ENCODE data around the gene EEPD1.
"Not testable (repeated sequence)": the region's sequence is repeated elsewhere in the genome, so short reads cannot be mapped to it uniquely, and the experiment has no call there.

Gene EEPD1

DNA sequence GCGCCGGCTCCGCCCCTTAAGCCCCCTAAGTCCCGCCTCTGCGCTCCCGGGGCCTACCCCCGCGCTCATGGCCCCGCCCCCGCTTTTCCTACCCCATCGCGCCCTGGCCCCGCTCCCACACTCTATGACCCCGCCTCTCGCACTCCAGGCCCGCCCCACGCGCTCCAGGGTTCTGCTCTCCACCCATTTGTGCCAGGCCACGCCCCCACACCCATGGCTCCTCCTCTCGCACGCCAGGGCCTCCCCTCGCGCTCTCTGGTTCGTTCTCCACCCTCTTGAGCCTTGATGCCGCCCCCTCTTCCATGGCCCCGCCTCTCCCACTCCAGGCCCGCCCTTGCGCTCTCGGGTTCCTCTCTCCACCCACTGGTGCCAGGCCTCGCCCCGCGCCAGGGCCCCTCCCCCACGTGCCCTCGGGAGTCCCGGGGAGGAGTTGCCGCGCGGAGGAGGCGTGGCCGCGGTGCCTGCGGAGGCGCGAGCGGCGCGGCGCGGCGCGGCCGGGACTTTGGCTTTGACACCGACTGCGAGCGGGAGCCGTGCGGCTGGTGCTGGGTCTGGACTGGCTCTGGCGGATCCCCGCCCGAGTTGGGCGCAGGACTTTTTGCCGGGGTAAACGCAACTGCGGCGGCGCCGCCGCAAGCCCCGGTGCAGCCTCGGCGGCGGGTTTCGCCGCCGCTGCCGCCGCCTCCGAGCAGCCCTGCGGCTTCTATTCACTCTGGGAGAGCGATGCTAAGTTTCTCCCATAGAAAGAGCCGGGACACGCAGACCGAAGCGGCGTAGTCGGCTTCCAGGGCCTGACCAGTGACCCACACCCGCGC lies at the start of gene EEPD1:
Gene EEPD1 (plus strand): TSS at position 499 of the 815 bp plus-strand sequence. CDS start 1,071 bp downstream, outside the sequence.
- no peaks in the 10 kb centered on the region for H3K9me3 Mint-ChIP-seq (ENCODE audit: low read depth)
- H3K27me3 Mint-ChIP-seq, result no peaks in the 10 kb centered on the region
- H3K4me1 Mint-ChIP-seq (ENCODE audit: low read depth), result peaks cover 27% of the 10 kb centered on the region
- peak within 1 kb of the TSS; percentile 54 for H3K27ac Mint-ChIP-seq
- no peaks in the 10 kb centered on the region for H3K36me3 Mint-ChIP-seq
- H3K4me3 Mint-ChIP-seq, result peak within 1 kb of the TSS; percentile 83

DNA sequence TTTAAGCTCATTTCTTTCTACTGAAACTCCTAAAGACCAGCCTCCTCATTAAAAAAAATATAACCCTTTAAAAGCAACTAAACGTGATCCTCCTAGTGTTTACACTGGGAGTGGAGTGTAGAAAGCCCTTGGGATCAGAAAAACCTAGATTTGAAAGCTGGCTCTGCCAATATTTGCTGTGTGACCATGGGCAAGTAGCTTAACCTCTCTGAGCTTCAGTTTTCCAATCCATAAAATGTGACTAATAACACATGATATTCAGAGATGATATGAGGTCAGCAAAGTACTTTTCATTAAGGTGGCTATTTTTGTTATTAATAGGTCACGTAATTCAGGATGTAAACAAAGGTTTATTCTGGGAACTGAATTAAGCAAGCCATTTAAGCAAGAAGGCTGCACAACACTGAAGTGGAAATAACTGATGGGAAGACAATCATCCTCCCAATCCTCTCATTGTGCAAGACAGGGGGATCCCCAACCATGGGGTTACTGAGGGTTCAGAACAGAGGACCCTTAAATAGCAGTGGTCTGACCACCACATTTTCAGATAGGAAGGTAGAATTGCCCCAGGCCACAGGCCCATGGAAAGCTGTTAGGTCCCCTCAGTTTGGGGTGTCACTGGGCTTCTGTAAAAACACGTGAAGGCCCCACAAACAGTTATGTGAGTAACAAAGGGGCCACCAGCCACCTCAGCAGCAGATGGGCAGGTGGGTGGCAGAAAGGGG lies 49.1 kb upstream of the EEPD1 start:
- Mint-ChIP-seq H3K27ac (no peak overlapping the region), H3K36me3 (peaks cover 6% of the 10 kb centered on the region), H3K27me3 (no peaks in the 10 kb centered on the region), H3K9me3 (ENCODE audit: low read depth) (peaks cover 11% of the 10 kb centered on the region), H3K4me1 (ENCODE audit: low read depth) (no peaks in the 10 kb centered on the region), H3K4me3 (no peak overlapping the region)

- H3K27ac Mint-ChIP-seq; H3K36me3 Mint-ChIP-seq; H3K4me3 Mint-ChIP-seq; H3K9me3 Mint-ChIP-seq (ENCODE audit: low read depth); H3K4me1 Mint-ChIP-seq (ENCODE audit: low read depth); H3K27me3 Mint-ChIP-seq: not testable (repeated sequence)
These were observed 45.8 kb upstream of the EEPD1 start for GRCh38 chr7:36106972-36107908.

- Mint-ChIP-seq H3K36me3 (no peaks in the 10 kb centered on the region), H3K4me1 (ENCODE audit: low read depth) (no peaks in the 10 kb centered on the region), H3K9me3 (ENCODE audit: low read depth) (no peaks in the 10 kb centered on the region), H3K27me3 (peaks cover 2% of the 10 kb centered on the region), H3K4me3 (no peak overlapping the region), H3K27ac (no peak overlapping the region)
These were observed 45.0 kb upstream of the EEPD1 start for GRCh38 chr7:36107926-36108631.

GRCh38 chr7:36109013-36109627 lies 43.9 kb upstream of the EEPD1 start:
- Mint-ChIP-seq H3K27ac (no peak overlapping the region), H3K27me3 (peaks cover 3% of the 10 kb centered on the region), H3K4me3 (no peak overlapping the region), H3K9me3 (ENCODE audit: low read depth) (no peaks in the 10 kb centered on the region), H3K36me3 (no peaks in the 10 kb centered on the region), H3K4me1 (ENCODE audit: low read depth) (no peaks in the 10 kb centered on the region)

GRCh38 chr7:36110584-36110983 lies 42.5 kb upstream of the EEPD1 start:
- H3K4me3 Mint-ChIP-seq, result no peak overlapping the region

GRCh38 chr7:36112969-36113368 lies 40.1 kb upstream of the EEPD1 start:
- Mint-ChIP-seq H3K9me3 (ENCODE audit: low read depth) (no peaks in the 10 kb centered on the region), H3K4me1 (ENCODE audit: low read depth) (peaks cover 25% of the 10 kb centered on the region), H3K27ac (no peak overlapping the region), H3K4me3 (no peak overlapping the region), H3K27me3 (peaks cover 5% of the 10 kb centered on the region), H3K36me3 (no peaks in the 10 kb centered on the region)

More at GRCh38 chr7:36110584-36110983, 42.5 kb upstream of the EEPD1 start:
- Mint-ChIP-seq H3K4me1 (ENCODE audit: low read depth) (peaks cover 7% of the 10 kb centered on the region), H3K36me3 (no peaks in the 10 kb centered on the region), H3K27ac (no peak overlapping the region), H3K27me3 (peaks cover 3% of the 10 kb centered on the region), H3K9me3 (ENCODE audit: low read depth) (no peaks in the 10 kb centered on the region)

DNA sequence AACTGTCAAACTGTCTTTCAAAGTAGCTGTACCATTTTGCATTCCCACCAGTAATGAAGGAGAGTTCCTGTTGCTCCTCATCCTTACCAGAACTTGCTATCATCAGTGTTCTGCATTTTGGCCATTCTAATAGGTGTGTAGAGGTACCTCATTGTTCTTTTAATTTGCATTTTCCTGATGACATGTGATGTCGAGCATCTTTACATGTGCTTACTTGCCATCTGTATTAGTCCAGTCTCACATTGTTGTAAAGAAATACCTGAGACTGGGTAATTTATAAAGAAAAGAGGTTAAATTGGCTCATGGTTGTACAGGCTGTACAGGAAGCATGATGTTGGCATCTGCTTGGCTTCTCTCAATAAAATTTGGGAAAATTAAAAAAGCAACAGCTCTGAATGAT lies 38.7 kb upstream of the EEPD1 start:
- Mint-ChIP-seq H3K36me3 (peaks cover under 1% of the 10 kb centered on the region), H3K27ac (no peak overlapping the region), H3K27me3 (peaks cover 5% of the 10 kb centered on the region), H3K4me1 (ENCODE audit: low read depth) (peaks cover 27% of the 10 kb centered on the region), H3K9me3 (ENCODE audit: low read depth) (no peaks in the 10 kb centered on the region), H3K4me3 (no peak overlapping the region)

DNA sequence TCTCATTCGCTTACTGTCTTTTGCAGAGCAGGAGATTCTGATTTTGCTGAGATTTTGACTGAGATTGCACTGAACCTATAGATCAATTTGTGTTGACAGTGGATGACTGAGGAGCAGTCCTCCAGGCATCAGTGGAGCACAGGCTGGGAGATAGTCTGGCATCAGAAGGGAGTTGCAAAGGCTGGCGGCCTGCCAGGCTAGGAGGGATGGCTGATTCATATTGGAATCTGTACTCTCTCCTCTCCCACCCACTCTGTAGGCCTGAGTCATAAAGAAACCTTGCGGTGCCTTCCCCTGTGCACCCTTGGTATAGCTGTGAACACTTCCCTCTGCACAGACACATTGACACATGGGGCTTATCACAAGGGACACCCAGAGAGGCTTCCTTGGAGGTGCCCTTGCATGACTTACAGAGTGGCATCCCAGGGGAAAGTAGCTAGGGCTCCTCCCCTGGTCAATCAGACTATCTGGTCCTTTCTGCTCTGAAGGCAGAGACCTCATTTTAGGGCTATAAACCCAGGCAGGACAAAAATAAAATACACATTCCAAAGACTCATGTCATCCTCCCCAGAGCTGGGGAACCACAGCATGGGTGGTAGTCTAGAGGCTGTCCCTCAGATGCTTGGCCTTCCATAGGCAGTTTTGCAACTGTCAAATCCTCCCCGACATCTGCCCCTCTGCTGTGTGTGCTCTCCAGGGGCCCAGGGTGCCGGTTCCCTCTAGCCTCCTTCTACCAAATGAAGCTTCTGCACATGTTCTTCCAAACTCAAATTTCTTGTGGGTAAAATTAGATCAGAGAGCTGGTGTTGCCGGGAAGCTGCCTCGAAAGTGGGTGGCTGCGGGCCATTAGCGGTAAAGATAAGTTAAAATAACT lies 37.4 kb upstream of the EEPD1 start:
- H3K36me3 Mint-ChIP-seq, result peaks cover 3% of the 10 kb centered on the region
- peaks cover 27% of the 10 kb centered on the region for H3K4me1 Mint-ChIP-seq (ENCODE audit: low read depth)
- no peaks in the 10 kb centered on the region for H3K9me3 Mint-ChIP-seq (ENCODE audit: low read depth)
- no peak overlapping the region for H3K4me3 Mint-ChIP-seq
- H3K27me3 Mint-ChIP-seq, result peaks cover 5% of the 10 kb centered on the region
- H3K27ac Mint-ChIP-seq, result no peak overlapping the region

DNA sequence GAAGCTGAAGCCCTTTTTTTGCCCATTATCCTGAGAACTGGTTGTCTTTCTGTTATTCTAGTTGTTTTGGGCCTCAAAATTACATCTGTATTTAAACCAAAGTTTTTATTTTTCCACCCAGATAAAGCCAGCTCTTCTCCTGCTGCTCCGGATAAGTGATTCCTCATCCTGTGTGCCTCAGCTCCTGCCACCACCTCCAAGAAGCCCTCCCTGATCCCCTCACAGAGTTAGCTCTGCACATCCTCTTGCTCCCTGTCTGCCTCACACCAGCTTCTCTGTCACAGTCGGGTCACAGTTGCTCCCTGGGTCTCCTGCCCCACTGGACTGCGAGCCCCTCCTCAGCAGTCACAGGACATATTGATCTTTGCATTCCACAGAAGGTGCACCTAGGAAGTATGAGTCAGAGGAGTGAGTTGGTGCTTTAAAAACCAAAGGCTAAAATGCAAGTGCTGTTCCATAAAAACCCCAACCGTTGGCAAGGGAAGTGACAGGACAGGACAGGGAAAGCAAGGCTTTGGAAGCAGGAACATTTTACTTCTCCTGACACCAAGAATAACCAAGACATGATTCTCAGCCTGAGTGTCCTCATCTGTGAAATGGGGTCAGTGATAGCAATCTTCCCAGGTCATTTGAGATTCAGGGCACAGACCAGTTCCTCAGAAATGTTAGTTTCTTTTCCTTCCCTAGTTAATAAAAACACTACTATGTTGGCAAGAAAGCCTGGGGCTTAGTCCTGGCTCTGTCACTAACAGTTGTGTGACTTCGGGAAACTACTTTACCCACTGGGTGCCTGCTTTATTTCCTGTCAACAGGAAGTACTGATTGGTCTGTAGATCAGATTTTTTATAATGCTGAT lies 36.5 kb upstream of the EEPD1 start:
- Mint-ChIP-seq H3K4me3 (peak overlapping the region; percentile 27), H3K27me3 (peaks cover 5% of the 10 kb centered on the region), H3K9me3 (ENCODE audit: low read depth) (peaks cover 4% of the 10 kb centered on the region), H3K36me3 (peaks cover 5% of the 10 kb centered on the region), H3K4me1 (ENCODE audit: low read depth) (peaks cover 27% of the 10 kb centered on the region), H3K27ac (no peak overlapping the region)

DNA sequence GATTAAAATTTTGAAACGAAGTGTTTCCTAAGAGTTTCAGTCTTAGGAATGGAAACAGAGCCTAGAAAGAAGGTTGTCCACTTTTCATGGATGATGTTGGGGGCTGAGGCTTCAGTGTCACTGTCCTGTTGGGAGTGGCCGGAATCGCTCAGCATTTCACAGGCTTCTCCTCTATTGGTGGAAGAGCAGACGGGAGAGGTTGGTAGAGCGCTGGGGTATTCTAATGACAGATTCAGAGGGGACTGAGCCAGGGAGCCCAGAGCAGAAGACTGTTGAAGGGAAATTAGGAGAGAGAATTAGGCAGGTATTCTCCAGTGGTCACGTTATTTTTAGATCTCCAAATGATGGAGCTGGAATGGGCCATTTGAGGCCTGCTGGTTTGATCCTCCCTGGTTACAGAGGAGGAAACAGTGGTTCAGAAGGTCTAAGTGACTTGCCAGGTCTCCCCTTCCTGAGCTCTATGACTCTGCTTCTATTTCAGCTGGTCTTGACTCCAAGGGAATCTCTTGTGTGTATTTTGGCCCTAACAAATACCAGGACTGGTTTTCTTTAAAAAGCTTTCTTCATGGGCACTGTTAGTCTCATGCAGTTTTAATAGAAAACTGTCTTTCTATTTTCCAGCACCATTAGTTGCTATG lies 35.7 kb upstream of the EEPD1 start:
- peak overlapping the region; percentile 27 for H3K4me3 Mint-ChIP-seq
- peaks cover 8% of the 10 kb centered on the region for H3K36me3 Mint-ChIP-seq
- H3K27me3 Mint-ChIP-seq, result peaks cover 5% of the 10 kb centered on the region
- H3K4me1 Mint-ChIP-seq (ENCODE audit: low read depth), result peaks cover 27% of the 10 kb centered on the region
- peaks cover 7% of the 10 kb centered on the region for H3K9me3 Mint-ChIP-seq (ENCODE audit: low read depth)
- peak overlapping the region; percentile 24 for H3K27ac Mint-ChIP-seq

GRCh38 chr7:36118344-36118743 lies 34.7 kb upstream of the EEPD1 start:
- H3K4me1 Mint-ChIP-seq (ENCODE audit: low read depth), result peaks cover 27% of the 10 kb centered on the region
- H3K36me3 Mint-ChIP-seq, result peaks cover 8% of the 10 kb centered on the region
- H3K27ac Mint-ChIP-seq, result no peak overlapping the region
- peaks cover 7% of the 10 kb centered on the region for H3K9me3 Mint-ChIP-seq (ENCODE audit: low read depth)
- H3K4me3 Mint-ChIP-seq, result no peak overlapping the region
- peaks cover 3% of the 10 kb centered on the region for H3K27me3 Mint-ChIP-seq

Data from activated naive CD8-positive, alpha-beta T cell (primary cell).